ENCODE data around the gene EYA2. TPM values are rescaled to one million over a fixed set of nuclear protein-coding genes. Genes with fewer than 3 reads are reported as not detected.

The EYA2 gene
- total and polyA plus RNA-seq, 2 donors (not counting 3 experiments of a cell fraction or from before 2014, with no cell fraction given) = not detected

DNA sequence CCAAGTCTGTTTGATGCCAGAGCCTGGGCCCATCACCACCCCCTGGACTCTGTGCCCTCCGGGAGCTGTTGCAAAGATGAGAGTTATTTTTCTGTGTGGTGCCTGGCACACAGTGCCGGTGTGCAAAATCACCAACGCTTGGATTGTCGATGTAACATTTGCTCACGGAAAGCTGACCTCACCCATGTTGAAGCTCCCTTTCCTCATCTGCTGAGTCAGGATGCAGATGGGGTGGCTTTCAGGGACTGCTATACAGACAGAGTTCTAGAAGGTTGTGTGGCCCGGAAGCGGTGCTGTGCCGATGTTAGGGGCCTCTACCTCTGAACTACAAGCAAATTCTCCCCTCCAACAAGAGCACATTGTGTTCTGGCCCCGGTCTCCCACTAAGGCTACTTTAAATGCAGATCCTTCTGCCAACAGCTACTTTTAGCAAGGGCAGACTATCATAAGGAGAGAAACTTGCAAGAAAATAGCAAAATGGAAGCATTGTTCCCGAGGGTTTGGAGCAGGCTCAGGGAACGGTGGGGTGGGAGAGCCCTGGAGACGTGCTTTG is 34.0 kb downstream of the EYA2 start:
- no peak for FAIRE-seq

More for the DNA sequence above, 34.0 kb downstream of the EYA2 start:
- Histone ChIP-seq H3K4me1 (ENCODE audit: control insufficient read depth, extremely low read depth, insufficient read depth, low read length) (no peaks in the 10 kb centered on the region), H3K79me2 (ENCODE audit: control insufficient read depth, insufficient read depth, low read length) (no peaks in the 10 kb centered on the region), H3K4me3 (replicated peaks in 1 of 3; ENCODE audit: insufficient read depth in 1 of 3, low read depth in 1 of 3, low read length in 3 of 3) (no peak overlapping the region), H2AFZ (ENCODE audit: low read depth, low read length) (no peak overlapping the region), H3K36me3 (ENCODE audit: control insufficient read depth in 2 of 2, extremely low read depth in 1 of 2, insufficient read depth in 2 of 2, low read length in 2 of 2) (no peaks in the 10 kb centered on the region), H3K9ac (replicated peaks; ENCODE audit: extremely low read depth, insufficient read depth, low read length) (no peak overlapping the region), H3K9me3 (replicated peaks; ENCODE audit: control insufficient read depth, insufficient read depth, low read length) (no peaks in the 10 kb centered on the region), H3K27me3 (ENCODE audit: control insufficient read depth in 2 of 2, insufficient read depth in 2 of 2, low read length in 2 of 2) (no peaks in the 10 kb centered on the region), H3K27ac (ENCODE audit: insufficient read depth, low read depth, low read length) (no peak overlapping the region), H3K9me1 (replicated peaks; ENCODE audit: control insufficient read depth, extremely low read depth, insufficient read depth, low read length) (no peaks in the 10 kb centered on the region), H4K20me1 (replicated peaks; ENCODE audit: control insufficient read depth, extremely low read depth, insufficient read depth, low read length) (no peaks in the 10 kb centered on the region), H3K4me2 (ENCODE audit: insufficient read depth, low read length) (no peak overlapping the region)
- dilution Hi-C loops (cut with MboI; ENCODE audit: extremely low pct_ligation_motif_present, low sequenced_read_pairs) (no loop called here), intact Hi-C loops (cut with micrococcal nuclease) (no loop called here)
- POLR2A ChIA-PET = no interaction called here
- DNase-seq (ENCODE audit: low read depth, low spot score) = no peak
- CTCF ChIA-PET = interaction anchor here (1.0 kb wide), 1 partner anchor 753 kb away, joined by 3 read pairs; no protein-coding TSS in a partner anchor
- TF ChIP-seq EZH2 (IDR thresholded peaks at IDR 0.05; ENCODE audit: borderline replicate concordance, low read depth, low read length, severe bottlenecking) = no peak
- no peak for TF ChIP-seq POLR2AphosphoS5 (IDR thresholded peaks at IDR 0.05; ENCODE audit: insufficient read depth, low read depth, low read length)
- no peak for TF ChIP-seq GATA2 (IDR thresholded peaks at IDR 0.05; ENCODE audit: insufficient read depth, insufficient read length, low read depth, low read length)
- no peak for TF ChIP-seq MYC (IDR thresholded peaks at IDR 0.05; ENCODE audit: low read depth, low read length)
- TF ChIP-seq FOS (IDR thresholded peaks at IDR 0.05; ENCODE audit: borderline replicate concordance, insufficient read depth, low read length) = no peak
- no peak for TF ChIP-seq POLR2A (IDR thresholded peaks at IDR 0.05; ENCODE audit: low read depth, low read length)
- TF ChIP-seq, protein P1, sequence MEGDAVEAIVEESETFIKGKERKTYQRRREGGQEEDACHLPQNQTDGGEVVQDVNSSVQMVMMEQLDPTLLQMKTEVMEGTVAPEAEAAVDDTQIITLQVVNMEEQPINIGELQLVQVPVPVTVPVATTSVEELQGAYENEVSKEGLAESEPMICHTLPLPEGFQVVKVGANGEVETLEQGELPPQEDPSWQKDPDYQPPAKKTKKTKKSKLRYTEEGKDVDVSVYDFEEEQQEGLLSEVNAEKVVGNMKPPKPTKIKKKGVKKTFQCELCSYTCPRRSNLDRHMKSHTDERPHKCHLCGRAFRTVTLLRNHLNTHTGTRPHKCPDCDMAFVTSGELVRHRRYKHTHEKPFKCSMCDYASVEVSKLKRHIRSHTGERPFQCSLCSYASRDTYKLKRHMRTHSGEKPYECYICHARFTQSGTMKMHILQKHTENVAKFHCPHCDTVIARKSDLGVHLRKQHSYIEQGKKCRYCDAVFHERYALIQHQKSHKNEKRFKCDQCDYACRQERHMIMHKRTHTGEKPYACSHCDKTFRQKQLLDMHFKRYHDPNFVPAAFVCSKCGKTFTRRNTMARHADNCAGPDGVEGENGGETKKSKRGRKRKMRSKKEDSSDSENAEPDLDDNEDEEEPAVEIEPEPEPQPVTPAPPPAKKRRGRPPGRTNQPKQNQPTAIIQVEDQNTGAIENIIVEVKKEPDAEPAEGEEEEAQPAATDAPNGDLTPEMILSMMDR (IDR thresholded peaks at IDR 0.05; ENCODE audit: extremely low read depth in 1 of 2, insufficient read depth in 1 of 2, low read depth in 1 of 2, low read length in 2 of 2) = no peak
- TF ChIP-seq, protein P2, sequence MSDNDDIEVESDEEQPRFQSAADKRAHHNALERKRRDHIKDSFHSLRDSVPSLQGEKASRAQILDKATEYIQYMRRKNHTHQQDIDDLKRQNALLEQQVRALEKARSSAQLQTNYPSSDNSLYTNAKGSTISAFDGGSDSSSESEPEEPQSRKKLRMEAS (IDR thresholded peaks at IDR 0.05; ENCODE audit: insufficient read depth, insufficient read length) = no peak
- no peak for TF ChIP-seq JUN (IDR thresholded peaks at IDR 0.05; ENCODE audit: borderline replicate concordance, insufficient read depth, insufficient read length, low read depth)
- BruUV-seq (replicated peaks) = no TSS peak

Measured in endothelial cell of umbilical vein (primary cell).